PC-3 (cell line): ENCODE results near the gene GPR82.

ENCODE experiments used
- CTCF ChIP-seq: fragments of 300-600 bp; sonication (generic); conservative IDR thresholded peaks from 2 replicates; pipeline ENCODE4 v1.5.1; 2017; ENCODE audit warnings: antibody characterized with exemption, low read depth, mild to moderate bottlenecking, low read length
- EZH2 ChIP-seq: fragments of 300-600 bp; sonication (generic); IDR thresholded peaks from one replicate; pipeline ENCODE4 v1.6.1; 2017; ENCODE audit warnings: antibody characterized with exemption, mild to moderate bottlenecking, low read length; ENCODE audit not compliant: unreplicated experiment

DNA sequence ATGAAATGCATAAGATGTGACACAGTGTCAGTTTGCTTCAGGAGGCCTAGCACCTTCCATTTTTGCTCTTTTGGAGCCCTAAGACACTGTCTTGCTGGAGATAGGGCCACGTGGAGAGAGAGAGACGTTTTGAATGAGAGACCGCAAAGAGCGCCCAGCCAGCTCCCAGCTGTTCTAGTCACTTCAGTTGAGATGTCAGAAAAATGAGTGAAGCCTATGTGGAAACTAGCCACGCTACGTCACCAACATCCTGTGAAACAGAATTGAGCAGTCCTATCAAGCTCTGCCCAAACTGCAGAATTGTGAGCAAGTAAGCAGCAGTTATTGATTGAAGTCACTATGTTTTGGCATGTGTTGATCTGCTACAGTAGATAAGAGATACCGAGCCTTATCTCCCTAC, 13.1 kb downstream of the GPR82 start:
- TF ChIP-seq CTCF (no peak), EZH2 (no peak)
